22Rv1 (cell line): ENCODE data around the gene DDR2.

ENCODE experiments used
- ZFX ChIP-seq: fragments of 450-650 bp; IDR thresholded peaks from 2 replicates; pipeline ENCODE4 v1.6.1; 2017; ENCODE audit warnings: antibody characterized with exemption, borderline replicate concordance
- TF ChIP-seq, protein P1 (sequence below): fragments of 450-650 bp; IDR thresholded peaks from 2 replicates; pipeline ENCODE4 v1.5.1; 2017; ENCODE audit warnings: mild to moderate bottlenecking

DNA sequence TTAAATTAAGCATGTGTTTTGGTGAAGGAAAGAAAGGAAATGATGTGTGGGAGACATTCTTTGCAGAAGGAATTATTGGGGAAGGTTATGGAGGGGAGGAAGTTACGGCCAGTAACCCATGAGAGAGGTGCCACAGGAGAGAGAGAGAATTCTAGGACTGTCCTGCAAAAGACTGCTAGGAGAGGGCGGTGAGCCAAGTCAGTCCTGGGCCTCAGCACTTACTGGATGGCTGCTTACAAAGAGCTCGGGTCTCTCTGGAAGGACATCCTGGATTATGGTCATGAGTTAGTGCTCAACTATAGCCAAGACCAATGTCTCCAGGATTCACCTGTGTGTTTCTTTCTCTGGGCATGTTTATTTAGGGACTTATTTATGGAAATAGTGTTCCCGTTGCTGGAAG lies 83.9 kb downstream of the DDR2 start:
- TF ChIP-seq, protein P1, sequence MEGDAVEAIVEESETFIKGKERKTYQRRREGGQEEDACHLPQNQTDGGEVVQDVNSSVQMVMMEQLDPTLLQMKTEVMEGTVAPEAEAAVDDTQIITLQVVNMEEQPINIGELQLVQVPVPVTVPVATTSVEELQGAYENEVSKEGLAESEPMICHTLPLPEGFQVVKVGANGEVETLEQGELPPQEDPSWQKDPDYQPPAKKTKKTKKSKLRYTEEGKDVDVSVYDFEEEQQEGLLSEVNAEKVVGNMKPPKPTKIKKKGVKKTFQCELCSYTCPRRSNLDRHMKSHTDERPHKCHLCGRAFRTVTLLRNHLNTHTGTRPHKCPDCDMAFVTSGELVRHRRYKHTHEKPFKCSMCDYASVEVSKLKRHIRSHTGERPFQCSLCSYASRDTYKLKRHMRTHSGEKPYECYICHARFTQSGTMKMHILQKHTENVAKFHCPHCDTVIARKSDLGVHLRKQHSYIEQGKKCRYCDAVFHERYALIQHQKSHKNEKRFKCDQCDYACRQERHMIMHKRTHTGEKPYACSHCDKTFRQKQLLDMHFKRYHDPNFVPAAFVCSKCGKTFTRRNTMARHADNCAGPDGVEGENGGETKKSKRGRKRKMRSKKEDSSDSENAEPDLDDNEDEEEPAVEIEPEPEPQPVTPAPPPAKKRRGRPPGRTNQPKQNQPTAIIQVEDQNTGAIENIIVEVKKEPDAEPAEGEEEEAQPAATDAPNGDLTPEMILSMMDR: no peak
- no peak for TF ChIP-seq ZFX
